Stomach (tissue), 9 donors: ENCODE measurements around the gene FLT1. TPM values are rescaled to one million over a fixed set of nuclear protein-coding genes. Genes with fewer than 3 reads are reported as not detected.

Experiments used
- DNase-seq, 2 donors: peaks; one replicate each; pipeline versions ENCODE4 v3.0.0 to v3.0.0-alpha.2; 2013 to 2019
- H3K27ac ChIP-seq, 5 donors: fragments of 200-600 bp in 4 of 5; sonication (generic) in 4 of 5; one replicate each; pipeline ENCODE4 v1.5.1; 2013 to 2019; ENCODE audit warnings: mild to moderate bottlenecking in 1 of 5, moderate library complexity in 1 of 5
- H3K27me3 ChIP-seq, 3 donors: fragments of 200-600 bp; sonication (generic); one replicate each; pipeline ENCODE4 v1.5.1; 2017 to 2019; ENCODE audit warnings: mixed run types in 1 of 3
- H3K36me3 ChIP-seq, 4 donors: fragments of 200-600 bp; sonication (generic); 1 replicate in 3 of 4; 2 replicates in 1 of 4; pipeline ENCODE4 v1.5.1; 2016 to 2019
- H3K4me1 ChIP-seq, 4 donors: fragments of 200-600 bp; sonication (generic); one replicate each; pipeline ENCODE4 v1.5.1; 2016 to 2019
- H3K4me3 ChIP-seq, 4 donors: fragments of 200-600 bp; sonication (generic) in 3 of 4; one replicate each; pipeline ENCODE4 v1.5.1; 2016 to 2019; ENCODE audit warnings: mild to moderate bottlenecking in 1 of 4
- H3K9me3 ChIP-seq, 4 donors: fragments of 200-600 bp; sonication (generic); one replicate each; pipeline ENCODE4 v1.5.1; 2016 to 2019
- EP300 ChIP-seq: sonication (generic); formaldehyde crosslinking; IDR thresholded peaks from one replicate; pipeline ENCODE4 v1.6.1; 2017; ENCODE audit warnings: antibody characterized with exemption
- POLR2A ChIP-seq, 4 donors: fragments of 450-650 bp; IDR thresholded peaks; one replicate each; pipeline ENCODE4 v1.6.1; 2016; ENCODE audit warnings: antibody characterized with exemption in 4 of 4, control low read depth in 2 of 4, mild to moderate bottlenecking in 1 of 4, moderate library complexity in 1 of 4
- POLR2AphosphoS5 ChIP-seq, 3 donors: sonication (generic); formaldehyde crosslinking; IDR thresholded peaks; one replicate each; pipeline ENCODE4 v1.6.1; 2016; ENCODE audit warnings: antibody characterized with exemption in 3 of 3
- WGBS, 5 donors: extraction: QIAGEN DNeasy Blood & Tissue Kit in 3 of 5; methylation state at CpG; one replicate each; pipeline versions ENCODE4 v1.1.5 to v1.1.7; 2013 to 2018; 5-methylcytosine and 5-hydroxymethylcytosine counted together
- intact Hi-C: fragments of 100-400 bp; cut with DNase I; formaldehyde crosslinking; loops from one replicate; pipeline ENCODE4 v1.15.1; 2023; ENCODE audit warnings: low total_unique reads
- polyA plus RNA-seq, 3 donors: library from polyadenylated mRNA; stranded (reverse); fragments of 200-250 nt; gene quantifications; one replicate each; pipeline ENCODE4 v1.2.3, GENCODE V29; 2013
- total RNA-seq, 5 donors: library from RNA; depleted of rRNA; stranded (reverse); fragments of >200 nt; gene quantifications; one replicate each; pipeline versions ENCODE4 v1.1.0 to v1.2.3, GENCODE V29; 2014 to 2016
- TF ChIP-seq, protein P1 (sequence below), 7 experiments: fragments of 450-650 bp in 4 of 7; fragments of 200-600 bp in 3 of 7; sonication (generic) in 3 of 7; IDR thresholded peaks; one replicate each; pipeline ENCODE4 v1.5.1; 2016 to 2019; ENCODE audit warnings: antibody characterized with exemption in 7 of 7, control low read depth in 2 of 7, mild to moderate bottlenecking in 1 of 7
- donor health status: healthy with polysubstance abuse.
- donor health status: Bipolar disorder and iron deficiency.
- donor health status: healthy.

Gene FLT1
- total and polyA plus RNA-seq, 8 donors: 1.00 to 41.9 (median 3.6) TPM; not detected in 1

DNA sequence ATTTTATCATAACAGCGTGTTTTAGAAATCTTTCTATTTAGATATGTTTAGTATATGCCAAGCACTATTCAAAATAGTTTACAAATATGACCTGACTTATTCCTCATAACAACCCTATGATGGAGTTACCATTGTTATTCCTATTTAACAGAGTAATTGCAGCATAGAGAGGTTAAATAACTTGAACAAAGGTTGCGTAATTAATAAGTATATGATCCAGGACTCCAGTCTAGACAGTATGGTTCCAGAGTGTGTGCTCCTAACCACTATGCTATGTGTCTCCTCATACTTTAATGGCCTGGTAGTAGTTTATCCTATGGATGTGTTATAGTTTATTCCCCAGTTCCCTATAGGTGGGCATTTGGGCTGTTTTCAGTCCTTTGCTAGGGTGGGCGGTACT lies 211.3 kb downstream of the FLT1 start:
- 96 to 99% (median 97%) methylated on average over 3 of the region's 3 CpGs for WGBS, 5 donors

DNA sequence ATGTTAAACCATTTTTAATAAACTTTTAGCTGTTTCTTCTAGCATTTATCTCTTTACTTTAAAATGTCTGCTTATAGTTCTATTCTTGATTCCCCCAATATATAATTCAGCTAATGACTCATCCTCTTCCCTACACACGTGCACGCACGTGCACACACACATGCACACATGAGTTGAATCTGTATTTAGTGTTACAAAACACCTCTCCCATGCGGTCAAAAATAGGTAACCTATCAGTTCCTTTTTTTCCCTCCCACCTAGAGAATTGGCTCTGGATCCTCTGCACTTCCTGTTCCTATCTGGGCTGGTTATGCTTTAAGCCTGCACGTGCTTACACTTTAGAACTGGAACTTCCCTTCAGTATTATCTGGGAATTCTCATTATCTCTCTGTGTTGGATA lies 212.5 kb downstream of the FLT1 start:
- Histone ChIP-seq H3K36me3 (peaks cover 24 to 87% (median 80%) of the 10 kb centered on the region in 4 donors), H3K27me3 (no peaks in the 10 kb centered on the region), H3K4me1 (no peaks in the 10 kb centered on the region), H3K27ac (no peak overlapping the region), H3K9me3 (no peaks in the 10 kb centered on the region), H3K4me3 (no peak overlapping the region)
- intact Hi-C loops: no loop called here
- WGBS, 5 donors: 72 to 83% (median 77%) methylated on average over 5 of the region's 5 CpGs
- TF ChIP-seq EP300: no peak
- no peak for TF ChIP-seq POLR2A (IDR thresholded peaks at IDR 0.05)
- TF ChIP-seq POLR2AphosphoS5 (IDR thresholded peaks at IDR 0.05): no peak
- TF ChIP-seq, protein P1, sequence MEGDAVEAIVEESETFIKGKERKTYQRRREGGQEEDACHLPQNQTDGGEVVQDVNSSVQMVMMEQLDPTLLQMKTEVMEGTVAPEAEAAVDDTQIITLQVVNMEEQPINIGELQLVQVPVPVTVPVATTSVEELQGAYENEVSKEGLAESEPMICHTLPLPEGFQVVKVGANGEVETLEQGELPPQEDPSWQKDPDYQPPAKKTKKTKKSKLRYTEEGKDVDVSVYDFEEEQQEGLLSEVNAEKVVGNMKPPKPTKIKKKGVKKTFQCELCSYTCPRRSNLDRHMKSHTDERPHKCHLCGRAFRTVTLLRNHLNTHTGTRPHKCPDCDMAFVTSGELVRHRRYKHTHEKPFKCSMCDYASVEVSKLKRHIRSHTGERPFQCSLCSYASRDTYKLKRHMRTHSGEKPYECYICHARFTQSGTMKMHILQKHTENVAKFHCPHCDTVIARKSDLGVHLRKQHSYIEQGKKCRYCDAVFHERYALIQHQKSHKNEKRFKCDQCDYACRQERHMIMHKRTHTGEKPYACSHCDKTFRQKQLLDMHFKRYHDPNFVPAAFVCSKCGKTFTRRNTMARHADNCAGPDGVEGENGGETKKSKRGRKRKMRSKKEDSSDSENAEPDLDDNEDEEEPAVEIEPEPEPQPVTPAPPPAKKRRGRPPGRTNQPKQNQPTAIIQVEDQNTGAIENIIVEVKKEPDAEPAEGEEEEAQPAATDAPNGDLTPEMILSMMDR (IDR thresholded peaks at IDR 0.05): no peak
- DNase-seq: no peak

More for the DNA sequence above, 211.3 kb downstream of the FLT1 start:
- intact Hi-C loops: no loop called here
- no peak overlapping the region for H3K4me3 ChIP-seq
- no peaks in the 10 kb centered on the region for H3K9me3 ChIP-seq
- TF ChIP-seq POLR2A (IDR thresholded peaks at IDR 0.05) (no peak), EP300 (no peak), POLR2AphosphoS5 (IDR thresholded peaks at IDR 0.05) (no peak)
- TF ChIP-seq, protein P1 (IDR thresholded peaks at IDR 0.05): no peak
- H3K27me3 ChIP-seq: no peaks in the 10 kb centered on the region
- no peak for DNase-seq
- H3K36me3 ChIP-seq: peaks cover 24 to 87% (median 84%) of the 10 kb centered on the region in 4 donors
- H3K27ac ChIP-seq: no peak overlapping the region
- no peaks in the 10 kb centered on the region for H3K4me1 ChIP-seq

DNA sequence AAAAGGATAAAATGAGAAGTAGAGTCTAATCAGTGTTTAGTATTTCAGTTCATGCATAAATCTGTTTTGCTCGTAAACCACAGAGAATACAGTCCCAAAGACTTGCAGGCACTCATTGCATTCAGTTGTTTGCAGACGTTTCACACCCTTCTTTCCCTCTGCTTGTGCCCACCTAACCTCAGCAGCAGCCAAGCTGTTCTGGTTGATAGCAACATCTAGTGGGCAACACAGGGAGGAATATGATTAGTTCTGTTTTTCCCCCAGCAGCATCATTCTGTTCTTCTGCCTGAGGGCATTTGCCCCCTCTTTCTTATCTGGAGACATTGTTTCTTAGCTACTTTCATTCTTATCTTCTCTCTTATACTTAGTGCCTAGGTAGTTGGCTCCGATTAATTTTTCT lies 221.0 kb downstream of the FLT1 start:
- no peak for DNase-seq
- intact Hi-C loops: no loop called here
- no peak for TF ChIP-seq EP300
- TF ChIP-seq, protein P1 (IDR thresholded peaks at IDR 0.05): no peak
- TF ChIP-seq POLR2A (IDR thresholded peaks at IDR 0.05): no peak
- no peak for TF ChIP-seq POLR2AphosphoS5 (IDR thresholded peaks at IDR 0.05)
- peaks cover 0 to 75% (median 68%) of the 10 kb centered on the region in 4 donors for H3K36me3 ChIP-seq
- 74 to 81% (median 76%) methylated on average over 3 of the region's 3 CpGs for WGBS, 5 donors
- H3K4me3 ChIP-seq: no peak overlapping the region
- H3K27me3 ChIP-seq: no peaks in the 10 kb centered on the region
- H3K9me3 ChIP-seq: no peaks in the 10 kb centered on the region
- no peak overlapping the region for H3K27ac ChIP-seq
- H3K4me1 ChIP-seq: no peaks in the 10 kb centered on the region

DNA sequence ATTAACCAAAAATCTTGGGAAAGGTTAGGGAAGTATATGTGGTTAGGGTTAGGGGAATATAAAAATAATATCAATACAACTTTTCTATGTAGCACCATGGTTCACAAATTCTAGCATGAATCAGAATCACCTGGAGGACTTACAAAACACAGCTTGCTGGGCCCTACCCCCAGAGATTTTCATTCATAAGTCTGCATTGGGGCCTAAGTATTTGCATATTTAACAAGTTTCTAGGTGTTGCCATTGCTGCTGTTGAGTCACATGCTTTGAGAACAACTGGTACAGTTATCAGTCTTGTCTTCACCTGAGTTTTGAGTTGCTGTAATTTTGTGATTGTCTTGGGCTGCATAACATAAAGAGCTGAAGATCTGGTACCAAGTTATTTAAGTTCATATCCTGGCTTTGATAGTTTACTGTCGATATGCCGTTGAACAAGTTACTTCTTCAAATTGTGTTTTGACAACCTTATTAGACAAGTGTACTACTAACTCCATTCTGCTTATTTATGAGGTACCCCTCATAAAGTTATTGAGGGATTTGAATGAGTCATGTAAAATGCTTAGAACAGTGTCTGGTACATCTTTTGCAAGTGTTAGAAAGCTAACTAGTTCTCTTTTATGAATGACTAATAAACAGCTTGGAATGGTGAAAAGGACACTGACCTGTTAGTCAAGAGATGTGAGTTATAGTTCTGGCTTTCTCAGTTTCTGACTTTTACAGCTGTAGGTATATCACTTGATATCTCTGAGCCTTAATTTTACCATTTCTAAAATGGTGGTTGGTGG lies 223.7 kb downstream of the FLT1 start:
- H3K9me3 ChIP-seq: no peaks in the 10 kb centered on the region
- DNase-seq: no peak
- TF ChIP-seq, protein P1 (IDR thresholded peaks at IDR 0.05): no peak
- TF ChIP-seq POLR2A (IDR thresholded peaks at IDR 0.05): no peak
- TF ChIP-seq POLR2AphosphoS5 (IDR thresholded peaks at IDR 0.05): no peak
- no peak for TF ChIP-seq EP300
- no peaks in the 10 kb centered on the region for H3K4me1 ChIP-seq
- no peaks in the 10 kb centered on the region for H3K27me3 ChIP-seq
- 94 to 98% (median 95%) methylated on average over 2 of the region's 2 CpGs for WGBS, 5 donors
- H3K4me3 ChIP-seq: no peak overlapping the region
- intact Hi-C loops: no loop called here
- peaks cover 4 to 84% (median 70%) of the 10 kb centered on the region in 4 donors for H3K36me3 ChIP-seq
- H3K27ac ChIP-seq: no peak overlapping the region
